ENCODE measurements around the gene IFNA8. TPM values are rescaled to one million over a fixed set of nuclear protein-coding genes. Genes with fewer than 3 reads are reported as not detected.
"Not testable (repeated sequence)": the region's sequence is repeated elsewhere in the genome, so short reads cannot be mapped to it uniquely, and the experiment has no call there.

The IFNA8 gene
- not detected for total RNA-seq

DNA sequence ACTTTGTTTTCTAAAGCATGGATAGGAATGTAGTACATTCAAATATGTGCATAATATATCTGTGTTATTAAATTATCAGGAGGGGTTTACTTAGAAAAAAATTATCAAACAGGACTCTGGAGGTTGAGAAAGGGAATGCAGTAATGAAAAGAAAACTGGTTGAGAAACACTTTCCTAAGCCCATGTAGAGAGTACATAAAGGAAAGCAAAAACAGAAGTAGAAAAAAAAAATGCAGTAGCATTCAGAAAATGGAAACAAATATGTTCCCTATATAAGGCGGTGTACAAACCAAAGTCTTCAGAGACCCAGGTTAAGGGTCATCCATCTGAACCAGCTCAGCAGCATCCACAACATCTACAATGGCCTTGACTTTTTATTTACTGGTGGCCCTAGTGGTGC lies at the start of gene IFNA8:
TSS of gene IFNA8 (plus strand) at position 301 of the 400 bp plus-strand sequence. CDS start at position 361, 60 bp downstream.
- DNase-seq (ENCODE audit: low spot score): no peak

GRCh38 chr9:21362287-21362686 lies 46.6 kb upstream of the IFNA8 start:
- DNase-seq (ENCODE audit: low spot score): no peak

GRCh38 chr9:21367169-21367568 lies 41.7 kb upstream of the IFNA8 start:
- DNase-seq (ENCODE audit: low spot score): not testable (repeated sequence)

GRCh38 chr9:21367957-21368356 lies 41.0 kb upstream of the IFNA8 start, which contains the start of gene IFNA13:
TSS of gene IFNA13 (minus strand) at chr9:21368057. CDS start at chr9:21368010, 47 bp downstream.
- no peak for DNase-seq (ENCODE audit: low spot score)

DNA sequence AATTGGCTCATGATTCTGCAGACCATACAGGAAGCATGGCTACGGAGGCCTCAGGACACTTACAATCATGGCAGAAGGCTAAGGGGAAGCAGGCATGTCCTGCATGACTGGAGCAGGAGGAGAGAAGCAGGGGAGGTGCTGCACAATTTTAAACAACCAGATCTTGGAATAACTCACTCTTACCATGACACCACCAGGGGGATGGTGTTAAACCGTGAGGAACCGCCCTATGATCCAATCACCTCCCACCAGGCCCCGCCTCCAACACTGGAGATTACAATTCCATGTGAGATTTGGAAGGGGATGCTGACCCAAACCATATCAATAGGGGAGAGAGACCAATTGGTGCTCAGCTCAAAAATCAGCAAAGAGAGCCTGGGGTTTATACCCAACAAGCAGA lies 37.5 kb upstream of the IFNA8 start:
- not testable (repeated sequence) for DNase-seq (ENCODE audit: low spot score)

DNA sequence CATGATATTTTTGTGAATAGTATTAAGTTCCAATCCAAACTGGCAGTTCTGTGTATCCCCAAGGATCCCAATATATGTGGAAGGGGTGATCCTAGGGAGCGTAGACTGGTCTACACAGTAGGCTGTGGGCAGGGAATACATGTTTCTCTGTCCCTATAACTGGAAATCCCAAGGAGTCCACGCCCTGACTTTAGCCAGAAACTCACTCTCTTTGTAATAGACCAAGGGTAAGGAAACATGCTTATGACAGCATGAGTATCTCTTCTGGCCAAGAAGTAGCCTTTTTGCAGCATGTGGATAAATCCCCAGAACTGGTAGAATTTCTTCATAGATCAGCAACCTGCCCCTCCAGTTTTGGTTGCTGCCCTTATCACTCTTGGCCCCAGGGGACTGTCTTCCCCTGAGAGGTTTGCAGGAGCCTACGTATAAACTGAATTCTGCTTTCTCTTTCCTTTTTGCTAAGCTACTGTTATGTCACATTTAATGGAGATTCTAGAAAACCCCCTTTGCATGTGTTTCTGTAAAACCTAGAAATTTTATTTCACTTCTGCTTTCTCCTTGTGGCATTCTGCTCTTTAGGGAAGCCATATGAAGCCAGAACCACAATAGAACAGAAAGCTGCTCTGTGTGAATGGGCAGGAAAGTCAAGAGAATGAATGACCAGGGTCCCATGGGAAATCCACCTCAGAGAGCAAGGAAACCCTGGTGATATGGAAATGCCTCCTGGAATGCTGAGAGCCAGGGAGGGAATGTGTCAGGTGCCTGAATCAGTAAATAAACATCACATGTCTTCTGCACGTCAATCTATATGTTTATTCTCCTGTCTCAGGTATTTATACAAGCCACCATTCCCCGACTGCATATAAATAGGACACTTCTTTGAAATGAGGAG lies 27.2 kb upstream of the IFNA8 start:
- DNase-seq (ENCODE audit: low spot score): no peak

GRCh38 chr9:21383627-21384026 lies 25.3 kb upstream of the IFNA8 start:
- no peak for DNase-seq (ENCODE audit: low spot score)

- DNase-seq (ENCODE audit: low spot score): no peak
These were observed 23.7 kb upstream of the IFNA8 start, which contains the start of gene IFNA2 for GRCh38 chr9:21385131-21385670. TSS of gene IFNA2 (minus strand) at chr9:21385398. CDS start at chr9:21385329, 69 bp downstream.

DNA sequence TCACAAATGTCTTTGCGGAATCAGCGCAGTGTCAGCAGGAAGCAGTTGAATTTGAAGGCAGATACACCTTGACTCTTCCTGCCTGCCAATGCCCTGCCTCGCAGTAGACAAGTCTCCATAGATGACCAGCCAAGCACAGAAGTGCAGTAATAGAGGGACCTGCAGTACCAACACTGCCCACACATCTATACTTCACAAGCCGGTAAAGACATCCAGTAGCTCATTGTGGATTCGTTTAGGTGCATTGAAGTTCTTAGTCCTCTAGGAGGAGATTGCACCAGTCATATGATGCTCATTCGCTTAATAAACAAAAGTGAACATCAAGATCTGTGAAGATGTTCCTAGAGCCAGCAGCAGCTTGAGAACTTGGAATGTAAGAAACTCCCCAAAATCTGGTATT lies 16.6 kb upstream of the IFNA8 start:
- no peak for DNase-seq (ENCODE audit: low spot score)

DNA sequence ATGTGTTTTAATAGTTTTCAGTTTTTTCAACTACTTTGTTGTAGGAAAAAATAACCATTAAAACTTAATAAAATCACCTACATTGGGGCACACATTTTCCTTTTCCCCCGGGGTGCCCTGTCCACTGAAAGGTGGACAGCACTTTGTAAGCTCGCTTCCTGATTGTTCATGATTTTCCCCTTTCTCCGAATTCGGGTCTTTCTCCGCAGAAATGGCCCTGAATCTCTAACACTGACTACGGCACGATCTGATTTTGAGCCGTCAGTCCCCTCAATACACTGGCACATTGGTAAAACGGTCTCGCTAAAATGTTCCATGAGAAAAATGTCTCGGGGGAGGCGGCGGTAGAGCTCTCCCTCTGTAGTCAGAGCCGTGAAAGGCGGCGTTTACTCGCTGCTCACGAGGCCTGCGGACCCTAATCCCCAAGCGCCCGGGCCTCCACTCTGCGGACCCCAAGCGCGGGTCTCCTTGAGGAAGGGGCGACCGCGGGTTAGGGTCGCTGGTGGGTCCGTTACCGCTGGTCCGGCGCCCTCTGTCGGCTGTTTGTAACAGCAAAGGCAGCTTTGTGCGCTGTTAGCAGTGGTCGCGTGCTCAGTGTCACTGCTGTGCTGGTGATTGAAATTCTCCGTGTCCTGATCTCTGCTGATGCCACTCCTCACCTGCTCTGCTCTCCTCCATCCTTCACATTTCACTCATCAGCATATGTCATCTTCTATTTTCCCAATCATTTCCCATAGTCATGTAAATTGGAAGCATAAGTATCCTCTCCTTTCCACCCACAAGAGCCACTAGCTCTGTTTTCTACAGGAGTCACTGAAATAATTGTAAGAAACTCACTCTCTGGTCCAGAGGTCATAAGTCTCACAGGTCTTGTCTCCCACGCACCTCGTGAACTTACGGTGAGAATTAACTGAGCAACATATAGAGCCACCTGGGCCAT lies 12.9 kb upstream of the IFNA8 start:
- peak; percentile 29 for DNase-seq (ENCODE audit: low spot score)

DNA sequence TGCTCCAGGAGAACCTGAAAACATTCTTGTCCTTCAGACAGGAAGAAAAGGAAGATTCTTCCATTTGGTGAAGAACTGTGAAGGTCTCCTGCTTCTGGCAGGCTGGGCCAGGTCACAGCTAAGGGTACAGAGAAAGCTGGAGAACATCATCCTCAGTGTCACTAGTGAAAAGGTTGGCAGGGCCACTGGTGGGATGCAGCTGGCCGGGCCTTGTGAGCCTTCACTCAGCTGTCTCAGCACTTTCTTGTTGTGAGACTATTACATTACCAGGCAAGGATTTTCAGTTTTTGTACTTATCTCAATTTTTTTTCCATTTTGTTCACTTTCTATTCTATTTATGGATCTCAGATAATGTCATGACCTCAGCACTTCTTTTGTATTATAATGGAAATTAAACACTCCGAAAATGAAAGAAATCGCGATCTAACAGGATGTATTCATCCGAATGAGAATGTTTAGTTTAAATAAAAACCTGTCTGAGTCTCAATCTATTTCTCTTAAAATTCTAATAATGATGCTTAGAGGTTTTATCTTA lies 9.9 kb upstream of the IFNA8 start:
- no peak for DNase-seq (ENCODE audit: low spot score)

DNA sequence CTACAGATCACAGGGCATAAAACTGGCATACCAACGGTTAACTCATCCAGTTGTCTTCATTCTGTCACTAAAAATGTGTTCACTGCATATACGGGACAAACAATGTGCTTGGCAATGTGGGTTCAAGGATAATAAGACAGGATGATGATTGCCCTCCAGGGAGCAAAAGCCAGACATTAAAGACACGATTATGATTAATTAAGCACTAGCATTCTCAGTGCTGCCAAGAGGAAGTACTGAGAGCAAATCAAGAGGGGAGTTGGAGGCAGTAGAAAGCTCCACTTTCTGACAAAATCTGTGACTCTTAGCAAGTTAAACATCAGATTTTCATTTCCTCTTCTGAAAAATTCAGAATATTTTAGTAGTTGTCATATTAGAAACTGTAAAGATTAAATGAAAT lies 9.0 kb upstream of the IFNA8 start:
- DNase-seq (ENCODE audit: low spot score): no peak

GRCh38 chr9:21402386-21403251 lies 6.3 kb upstream of the IFNA8 start:
- DNase-seq (ENCODE audit: low spot score): no peak

DNA sequence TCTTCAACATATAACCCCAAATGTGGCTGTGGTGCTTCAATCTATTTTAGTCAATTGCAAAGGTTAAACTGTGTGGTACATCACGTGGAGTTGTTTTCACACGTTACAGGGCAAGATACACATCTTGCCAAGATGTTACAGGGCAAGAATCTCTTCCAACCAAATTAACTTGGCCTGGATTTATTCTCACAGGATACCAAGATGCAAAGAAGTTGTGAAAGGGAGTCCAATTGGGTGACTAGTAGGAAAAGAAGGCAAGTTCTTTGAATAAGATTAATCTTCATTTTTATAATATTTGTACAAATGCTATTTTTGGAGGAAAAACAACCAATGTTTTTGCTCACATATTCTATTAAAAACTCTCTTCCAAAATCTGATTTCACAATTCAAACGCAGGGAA lies 4.8 kb upstream of the IFNA8 start:
- DNase-seq (ENCODE audit: low spot score): no peak

DNA sequence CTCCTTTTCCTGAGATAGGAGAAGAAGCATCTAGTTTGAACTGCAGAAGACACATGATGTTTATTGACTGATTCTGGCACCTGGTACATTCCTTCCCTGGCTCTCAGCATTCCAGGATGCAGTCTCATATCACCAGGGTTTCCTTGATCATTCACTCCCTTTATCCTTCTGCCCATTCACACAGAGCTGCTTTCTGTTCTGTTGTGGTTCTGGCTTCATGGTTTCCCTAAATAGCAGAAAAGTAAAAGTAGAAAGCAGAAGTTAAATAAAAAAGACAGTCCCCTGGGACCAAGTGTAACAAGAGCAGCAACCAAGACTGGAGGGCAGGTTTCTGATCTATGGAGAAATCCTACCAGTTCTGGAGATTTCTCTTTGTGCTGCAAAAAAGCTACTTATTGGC lies 3.2 kb downstream of the IFNA8 start:
- DNase-seq (ENCODE audit: low spot score): no peak

DNA sequence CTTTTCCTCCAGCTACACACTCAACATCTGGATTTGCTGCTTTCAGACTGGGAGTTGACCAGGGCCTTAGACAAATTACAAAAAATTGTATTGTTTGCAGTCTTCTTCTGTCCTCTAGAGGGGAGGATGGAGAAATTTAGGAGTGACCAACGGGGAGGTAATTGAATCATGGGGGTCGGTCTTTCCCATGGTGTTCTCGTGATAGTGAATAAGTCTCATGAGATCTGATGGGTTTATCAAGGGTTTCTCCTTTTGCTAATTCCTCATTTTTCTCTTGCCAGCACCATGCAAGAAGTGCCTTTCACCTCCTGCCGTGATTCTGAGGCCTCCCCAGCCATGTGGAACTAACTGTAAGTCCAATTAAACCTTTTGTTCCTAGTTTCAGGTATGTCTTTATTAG lies 4.2 kb downstream of the IFNA8 start:
- DNase-seq (ENCODE audit: low spot score): no peak

DNA sequence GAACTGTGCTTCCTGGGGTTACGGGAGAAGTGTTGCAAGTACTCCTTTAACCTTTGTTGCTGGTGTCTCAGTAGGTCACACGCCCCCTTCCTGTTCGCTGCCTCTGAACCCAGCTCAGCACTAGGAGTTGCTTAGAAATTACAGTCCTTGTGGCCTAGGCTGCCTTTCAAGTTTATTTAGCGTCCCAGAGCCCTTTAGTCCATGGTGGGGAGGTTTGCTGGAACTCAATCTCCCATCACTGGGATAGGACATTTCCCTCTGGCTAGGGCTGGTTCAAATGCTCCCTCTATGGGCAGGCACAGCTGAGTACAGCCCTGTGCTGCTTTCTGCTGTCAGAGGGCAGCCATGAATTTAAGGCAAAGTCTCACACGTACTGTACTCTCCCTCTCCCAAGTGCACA lies 4.7 kb downstream of the IFNA8 start:
- DNase-seq (ENCODE audit: low spot score): no peak

DNA sequence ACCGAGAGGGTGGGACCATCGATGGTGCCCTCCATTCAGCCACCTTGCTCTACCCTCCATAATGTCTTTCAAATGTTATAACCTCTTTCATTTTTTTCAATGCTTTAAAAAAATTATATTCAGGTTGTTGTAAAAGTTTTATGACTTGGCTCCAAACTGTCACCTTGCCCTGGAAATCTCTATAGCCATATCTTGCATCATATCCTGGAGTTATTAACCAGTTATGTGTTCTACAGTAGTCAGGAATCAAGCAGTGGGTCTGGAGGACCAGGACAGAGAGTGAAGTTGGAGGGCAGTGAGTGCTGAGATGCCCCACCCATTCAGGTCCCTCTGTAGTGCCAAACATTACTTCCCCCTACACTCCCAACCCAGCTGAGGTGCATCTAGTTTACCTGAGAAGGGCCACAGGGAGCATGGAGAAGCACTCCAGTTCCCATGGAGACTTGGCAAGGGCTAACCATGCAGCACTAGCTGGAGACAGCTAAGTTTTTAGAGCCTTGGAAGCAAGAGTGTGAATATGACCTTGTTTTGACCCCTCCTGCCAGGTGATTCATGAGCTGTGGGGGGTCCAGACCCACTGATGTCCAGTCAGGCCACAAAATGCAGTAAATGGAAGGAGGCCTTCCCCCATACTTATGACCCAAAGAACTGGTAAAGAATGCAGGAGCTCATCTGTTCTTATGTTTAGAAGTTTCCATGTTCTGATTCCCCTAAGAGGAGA lies 5.5 kb downstream of the IFNA8 start:
- DNase-seq (ENCODE audit: low spot score): no peak

DNA sequence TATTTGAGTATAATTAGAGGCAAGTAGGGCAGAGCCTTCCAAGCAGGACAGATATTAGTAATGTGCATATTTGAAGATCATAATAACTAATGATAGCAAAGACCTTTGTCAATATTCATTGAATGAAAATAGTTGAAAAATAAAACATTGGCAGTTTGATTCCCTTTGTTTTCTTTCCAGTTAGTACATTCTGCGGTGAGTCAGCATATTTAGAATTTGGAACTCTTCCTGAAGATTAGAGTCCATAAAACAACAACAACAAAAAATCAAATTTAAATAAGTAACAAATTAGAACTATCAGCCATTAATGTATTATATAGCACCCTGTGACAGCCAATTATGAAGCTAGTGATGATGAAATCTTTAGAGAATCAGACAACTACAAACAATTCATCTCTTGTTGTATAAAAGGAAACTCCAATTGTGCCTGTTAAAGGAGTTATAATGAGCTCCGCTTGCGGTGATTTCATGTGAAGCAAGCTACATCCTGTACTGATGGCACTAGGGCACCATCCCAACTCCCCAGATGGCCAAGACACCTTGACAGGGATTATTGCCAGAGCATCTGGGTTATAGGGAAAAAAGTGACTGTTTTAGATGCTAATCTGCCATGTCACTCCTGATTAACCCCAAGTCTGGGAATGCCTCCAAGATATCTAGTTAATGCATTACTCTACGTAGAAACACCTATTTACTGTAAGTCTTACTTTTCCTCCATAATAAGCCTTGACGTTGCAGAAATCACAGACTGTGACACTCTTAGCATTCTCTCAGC lies 6.8 kb downstream of the IFNA8 start:
- DNase-seq (ENCODE audit: low spot score): peak; percentile 33

Data from mucosa of gallbladder (tissue), 1 donor.